Measurements from ENCODE around the gene STXBP5L. TPM values are rescaled to one million over a fixed set of nuclear protein-coding genes. Genes with fewer than 3 reads are reported as not detected.
"Not testable (repeated sequence)": the region's sequence is repeated elsewhere in the genome, so short reads cannot be mapped to it uniquely, and the experiment has no call there.

STXBP5L gene
- total and polyA plus RNA-seq, 2 of the 4 experiments (the other 2 are of a cell fraction) = not detected

GRCh38 chr3:120894316-120895057 is 13.5 kb upstream of the STXBP5L start:
- DNase-seq (no peak), ATAC-seq (ENCODE audit: low read depth) (no peak)
- intact Hi-C loops (cut with micrococcal nuclease) = no loop called here
- BruUV-seq (replicated peaks) = no TSS peak
- H3K4me3 ChIP-seq (ENCODE audit: insufficient read depth, low read depth, low read length) = no peak overlapping the region
- TF ChIP-seq CTCF (conservative IDR thresholded peaks at IDR 0.05; ENCODE audit: low read depth, low read length) (no peak), CEBPB (IDR thresholded peaks at IDR 0.05; ENCODE audit: low read depth, low read length) (no peak), SMC3 (IDR thresholded peaks at IDR 0.05; ENCODE audit: low read depth, low read length) (no peak)
- H3K36me3 ChIP-seq (ENCODE audit: control insufficient read depth, insufficient read depth, low read length) = no peaks in the 10 kb centered on the region
- ChIA-PET CTCF (no interaction called here), POLR2A (ENCODE audit: unreplicated experiment) (no interaction called here)
- no peak overlapping the region for H3K14ac ChIP-seq (replicated peaks; ENCODE audit: low read depth, low read length)
- no peaks in the 10 kb centered on the region for H3K79me1 ChIP-seq (ENCODE audit: low read depth in 1 of 2, low read length in 2 of 2)
- H4K8ac ChIP-seq (ENCODE audit: low read depth in 2 of 2, low read length in 2 of 2) = no peak overlapping the region
- no peak overlapping the region for H3K18ac ChIP-seq (ENCODE audit: low read depth, low read length)
- H2BK5ac ChIP-seq (ENCODE audit: low read depth, low read length, poor library complexity, severe bottlenecking) = no peak overlapping the region
- H3K27me3 ChIP-seq (ENCODE audit: control insufficient read depth, insufficient read depth, low read length) = no peaks in the 10 kb centered on the region
- no CpG with 5 or more reads among the region's 5 CpGs for WGBS, 2 experiments (ENCODE audit: extremely low coverage in 2 of 2, insufficient read length in 1 of 2)
- H3K4me2 ChIP-seq (ENCODE audit: low read depth, low read length) = no peak overlapping the region
- in situ Hi-C loops (cut with MboI; ENCODE audit: low sequenced_read_pairs) = no loop called here
- H4K20me1 ChIP-seq (ENCODE audit: insufficient read depth, low read length) = no peaks in the 10 kb centered on the region
- H2AFZ ChIP-seq (replicated peaks; ENCODE audit: low read length, poor library complexity) = no peak overlapping the region
- dilution Hi-C loops (cut with HindIII; ENCODE audit: low sequenced_read_pairs, unreplicated experiment) = no loop called here
- no peak overlapping the region for H2BK120ac ChIP-seq (ENCODE audit: low read depth, low read length)
- H4K91ac ChIP-seq (ENCODE audit: insufficient read depth, low read depth, low read length) = no peak overlapping the region
- H3K9me3 ChIP-seq (ENCODE audit: control insufficient read depth, insufficient read depth, low read length) = no peaks in the 10 kb centered on the region
- H3K27ac ChIP-seq (ENCODE audit: insufficient read depth, low read length) = no peak overlapping the region
- H4K5ac ChIP-seq (ENCODE audit: low read depth, low read length) = no peak overlapping the region
- no peak overlapping the region for H2AK5ac ChIP-seq (ENCODE audit: low read depth, low read length)
- no peak overlapping the region for H2BK20ac ChIP-seq (ENCODE audit: low read depth, low read length)
- no peak overlapping the region for H3K23ac ChIP-seq (ENCODE audit: low read depth, low read length)
- H2BK15ac ChIP-seq (ENCODE audit: low read depth, low read length) = no peak overlapping the region
- no peak overlapping the region for H3K56ac ChIP-seq (ENCODE audit: extremely low read depth, insufficient read depth, low read length)
- H3K4me1 ChIP-seq (ENCODE audit: control insufficient read depth, insufficient read depth, low read length) = no peaks in the 10 kb centered on the region
- no peaks in the 10 kb centered on the region for H3K9me1 ChIP-seq (ENCODE audit: insufficient read depth, low read length)
- no peak overlapping the region for H3K9ac ChIP-seq (ENCODE audit: low read depth, low read length)
- no peak overlapping the region for H2AK9ac ChIP-seq (replicated peaks; ENCODE audit: low read depth, low read length, poor library complexity)
- H3K4ac ChIP-seq (ENCODE audit: low read depth, low read length) = no peak overlapping the region

DNA sequence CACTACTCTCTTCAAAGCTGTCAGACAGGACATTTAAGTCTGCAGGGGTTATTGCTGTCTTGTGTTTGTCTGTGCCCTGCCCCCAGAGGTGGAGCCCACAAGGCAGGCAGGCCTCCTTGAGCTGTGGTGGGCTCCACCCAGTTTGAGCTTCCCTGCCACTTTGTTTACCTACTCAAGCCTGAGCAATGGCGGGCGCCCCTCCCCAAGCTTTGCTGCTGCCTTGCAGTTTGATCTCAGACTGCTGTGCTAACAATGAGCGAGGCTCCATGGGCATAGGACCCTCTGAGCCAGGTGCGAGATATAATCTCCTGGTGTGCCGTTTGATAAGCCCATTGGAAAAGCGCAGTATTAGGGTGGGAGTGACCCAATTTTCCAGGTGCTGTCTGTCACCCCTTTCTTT is 6.3 kb upstream of the STXBP5L start:
- H3K27ac ChIP-seq (ENCODE audit: insufficient read depth, low read length); H3K4me3 ChIP-seq (ENCODE audit: insufficient read depth, low read depth, low read length); H4K91ac ChIP-seq (ENCODE audit: insufficient read depth, low read depth, low read length); H3K18ac ChIP-seq (ENCODE audit: low read depth, low read length); H3K56ac ChIP-seq (ENCODE audit: extremely low read depth, insufficient read depth, low read length); H3K9ac ChIP-seq (ENCODE audit: low read depth, low read length); CTCF ChIA-PET; H3K14ac ChIP-seq (replicated peaks; ENCODE audit: low read depth, low read length); DNase-seq; ATAC-seq (ENCODE audit: low read depth); H3K36me3 ChIP-seq (ENCODE audit: control insufficient read depth, insufficient read depth, low read length); H3K23ac ChIP-seq (ENCODE audit: low read depth, low read length); H3K4ac ChIP-seq (ENCODE audit: low read depth, low read length); H2BK120ac ChIP-seq (ENCODE audit: low read depth, low read length); H4K5ac ChIP-seq (ENCODE audit: low read depth, low read length); H3K4me1 ChIP-seq (ENCODE audit: control insufficient read depth, insufficient read depth, low read length); H2BK5ac ChIP-seq (ENCODE audit: low read depth, low read length, poor library complexity, severe bottlenecking); H3K27me3 ChIP-seq (ENCODE audit: control insufficient read depth, insufficient read depth, low read length); BruUV-seq (replicated peaks); H3K9me3 ChIP-seq (ENCODE audit: control insufficient read depth, insufficient read depth, low read length); H3K79me1 ChIP-seq (ENCODE audit: low read depth in 1 of 2, low read length in 2 of 2); POLR2A ChIA-PET (ENCODE audit: unreplicated experiment); H3K9me1 ChIP-seq (ENCODE audit: insufficient read depth, low read length); H2AK9ac ChIP-seq (replicated peaks; ENCODE audit: low read depth, low read length, poor library complexity); H2BK20ac ChIP-seq (ENCODE audit: low read depth, low read length); H2BK15ac ChIP-seq (ENCODE audit: low read depth, low read length); H3K4me2 ChIP-seq (ENCODE audit: low read depth, low read length); H2AFZ ChIP-seq (replicated peaks; ENCODE audit: low read length, poor library complexity); dilution Hi-C loops (cut with HindIII; ENCODE audit: low sequenced_read_pairs, unreplicated experiment); H2AK5ac ChIP-seq (ENCODE audit: low read depth, low read length); H4K20me1 ChIP-seq (ENCODE audit: insufficient read depth, low read length); intact Hi-C loops (cut with micrococcal nuclease); in situ Hi-C loops (cut with MboI; ENCODE audit: low sequenced_read_pairs); H4K8ac ChIP-seq (ENCODE audit: low read depth in 2 of 2, low read length in 2 of 2): not testable (repeated sequence)
- no CpG with 5 or more reads among the region's 6 CpGs for WGBS, 2 experiments (ENCODE audit: extremely low coverage in 2 of 2, insufficient read length in 1 of 2)
